PC-3 (cell line): Measurements from ENCODE around the gene ADORA1. TPM values are rescaled to one million over a fixed set of nuclear protein-coding genes. Genes with fewer than 3 reads are reported as not detected.
A peak's percentile ranks its signal among the peaks of the same experiment; 100 is the strongest.

Experiments used
- ATAC-seq: fragments of 200-7000 bp; cut with Tn5 transposase; 2 replicates; pipeline ENCODE4 v1.9.1; 2020; ENCODE audit warnings: mild to moderate bottlenecking, moderate library complexity
- BruUV-seq: library from RNA; stranded (reverse); fragments of 400-500 nt; replicated peaks from 2 replicates; lab custom pipeline; 2021; lab: Mats Ljungman, UMichigan
- CTCF ChIA-PET: fragments of 300-600 bp; sonication (Branson Sonifier 250); formaldehyde crosslinking; loops from one replicate; lab custom pipeline; 2022; ENCODE audit warnings: antibody characterized with exemption; lab: Charles Lee
- POLR2A ChIA-PET: fragments of 300-600 bp; sonication (Branson Sonifier 250); formaldehyde crosslinking; loops from one replicate; lab custom pipeline; 2022; ENCODE audit warnings: antibody characterized with exemption; ENCODE audit not compliant: unreplicated experiment; lab: Charles Lee
- DNase-seq: peaks from one replicate; pipeline ENCODE4 v3.0.0-alpha.2; 2015
- H2AFZ ChIP-seq: fragments of 300-600 bp; sonication (generic); 2 replicates; pipeline ENCODE4 v1.6.0; 2016; ENCODE audit warnings: antibody characterized with exemption, low read length
- H3F3A ChIP-seq: fragments of 300-600 bp; sonication (generic); one replicate; pipeline ENCODE4 v1.6.0; 2017; ENCODE audit warnings: antibody characterized with exemption, low read length, control low read depth, mild to moderate bottlenecking; ENCODE audit not compliant: unreplicated experiment
- H3K27ac ChIP-seq: fragments of 300-600 bp; sonication (generic); 2 replicates; pipeline ENCODE4 v1.5.1; 2016; ENCODE audit warnings: mild to moderate bottlenecking, low read length
- H3K27me3 ChIP-seq: fragments of 300-600 bp; sonication (generic); 2 replicates; pipeline ENCODE4 v1.6.1; 2016; ENCODE audit warnings: low read length, mixed read lengths
- H3K36me3 ChIP-seq: fragments of 300-600 bp; sonication (generic); 2 replicates; pipeline ENCODE4 v1.6.1; 2016; ENCODE audit warnings: low read depth, mixed run types, low read length, mixed read lengths
- H3K4me1 ChIP-seq: fragments of 300-600 bp; sonication (generic); 2 replicates; pipeline ENCODE4 v1.5.1; 2016; ENCODE audit warnings: low read length; ENCODE audit not compliant: insufficient read depth
- H3K4me2 ChIP-seq: fragments of 300-600 bp; sonication (generic); 2 replicates; pipeline ENCODE4 v1.6.0; 2016; ENCODE audit warnings: low read length
- H3K4me3 ChIP-seq: fragments of 300-600 bp; sonication (generic); 2 replicates; pipeline ENCODE4 v1.5.1; 2016; ENCODE audit warnings: mild to moderate bottlenecking, low read length, mixed read lengths
- H3K79me2 ChIP-seq: fragments of 300-600 bp; sonication (generic); 2 replicates; pipeline ENCODE4 v1.6.1; 2017; ENCODE audit warnings: low read length, mixed read lengths
- H3K9ac ChIP-seq: fragments of 300-600 bp; sonication (generic); 2 replicates; pipeline ENCODE4 v1.6.0; 2016; ENCODE audit warnings: mild to moderate bottlenecking, low read length
- H3K9me2 ChIP-seq: fragments of 300-600 bp; sonication (generic); replicated peaks from 2 replicates; pipeline ENCODE4 v1.6.1; 2016; ENCODE audit warnings: mixed run types, low read length, mixed read lengths
- H3K9me3 ChIP-seq: fragments of 300-600 bp; sonication (generic); 2 replicates; pipeline ENCODE4 v1.6.1; 2016; ENCODE audit warnings: low read length, mixed read lengths
- H4K20me1 ChIP-seq: fragments of 300-600 bp; sonication (generic); 2 replicates; pipeline ENCODE4 v1.6.1; 2016; ENCODE audit warnings: low read length, mixed read lengths
- EZH2 ChIP-seq: fragments of 300-600 bp; sonication (generic); IDR thresholded peaks from one replicate; pipeline ENCODE4 v1.6.1; 2017; ENCODE audit warnings: antibody characterized with exemption, mild to moderate bottlenecking, low read length; ENCODE audit not compliant: unreplicated experiment
- EZH2phosphoT487 ChIP-seq: fragments of 300-600 bp; sonication (generic); IDR thresholded peaks from 2 replicates; pipeline ENCODE4 v1.6.1; 2018; ENCODE audit warnings: mild to moderate bottlenecking, antibody characterized with exemption, low read length, borderline replicate concordance
- intact Hi-C: fragments of 100-400 bp; cut with micrococcal nuclease; formaldehyde crosslinking; loops from 2 replicates; pipeline ENCODE4 v1.9.0; 2023
- total RNA-seq: library from RNA; depleted of rRNA; stranded (reverse); fragments of >200 nt; gene quantifications from 2 replicates; pipeline ENCODE4 v1.2.3, GENCODE V29; 2014
- TF ChIP-seq, protein P1 (sequence below): fragments of 300-600 bp; sonication (generic); conservative IDR thresholded peaks from 2 replicates; pipeline ENCODE4 v1.5.1; 2017; ENCODE audit warnings: antibody characterized with exemption, low read depth, mild to moderate bottlenecking, low read length

The ADORA1 gene
- total RNA-seq, 1 experiment from 2014 or later, result 1.4 TPM

GRCh38 chr1:203135636-203136305, 8.2 kb downstream of the ADORA1 start:
- H3K27ac ChIP-seq, result no peak overlapping the region
- DNase-seq (peak; percentile 47), ATAC-seq (peak; percentile 57)
- ChIA-PET POLR2A (no interaction called here), CTCF (interaction anchor here (0.5 to 0.7 kb wide), 3 partner anchors 10 to 115 kb away, joined by 3 read pairs; no protein-coding TSS in a partner anchor)
- TF ChIP-seq EZH2phosphoT487 (no peak), EZH2 (no peak)
- TF ChIP-seq, protein P1, sequence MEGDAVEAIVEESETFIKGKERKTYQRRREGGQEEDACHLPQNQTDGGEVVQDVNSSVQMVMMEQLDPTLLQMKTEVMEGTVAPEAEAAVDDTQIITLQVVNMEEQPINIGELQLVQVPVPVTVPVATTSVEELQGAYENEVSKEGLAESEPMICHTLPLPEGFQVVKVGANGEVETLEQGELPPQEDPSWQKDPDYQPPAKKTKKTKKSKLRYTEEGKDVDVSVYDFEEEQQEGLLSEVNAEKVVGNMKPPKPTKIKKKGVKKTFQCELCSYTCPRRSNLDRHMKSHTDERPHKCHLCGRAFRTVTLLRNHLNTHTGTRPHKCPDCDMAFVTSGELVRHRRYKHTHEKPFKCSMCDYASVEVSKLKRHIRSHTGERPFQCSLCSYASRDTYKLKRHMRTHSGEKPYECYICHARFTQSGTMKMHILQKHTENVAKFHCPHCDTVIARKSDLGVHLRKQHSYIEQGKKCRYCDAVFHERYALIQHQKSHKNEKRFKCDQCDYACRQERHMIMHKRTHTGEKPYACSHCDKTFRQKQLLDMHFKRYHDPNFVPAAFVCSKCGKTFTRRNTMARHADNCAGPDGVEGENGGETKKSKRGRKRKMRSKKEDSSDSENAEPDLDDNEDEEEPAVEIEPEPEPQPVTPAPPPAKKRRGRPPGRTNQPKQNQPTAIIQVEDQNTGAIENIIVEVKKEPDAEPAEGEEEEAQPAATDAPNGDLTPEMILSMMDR, result no peak
- H3K36me3 ChIP-seq, result no peaks in the 10 kb centered on the region
- no TSS peak for BruUV-seq
- H3K9me3 ChIP-seq, result no peaks in the 10 kb centered on the region
- no peaks in the 10 kb centered on the region for H3K79me2 ChIP-seq
- peaks cover 34% of the 10 kb centered on the region for H3K27me3 ChIP-seq
- H4K20me1 ChIP-seq, result no peaks in the 10 kb centered on the region
- peak overlapping the region; percentile 52 for H3K4me2 ChIP-seq
- H2AFZ ChIP-seq, result 0 out of 2 replicates have a peak overlapping the region, but pooled peaks have one; percentile 28
- intact Hi-C loops, result no loop called here
- H3K4me3 ChIP-seq, result no peak overlapping the region
- no peaks in the 10 kb centered on the region for H3K9me2 ChIP-seq
- no peaks in the 10 kb centered on the region for H3F3A ChIP-seq
- peaks cover 9% of the 10 kb centered on the region for H3K4me1 ChIP-seq
- no peak overlapping the region for H3K9ac ChIP-seq

DNA sequence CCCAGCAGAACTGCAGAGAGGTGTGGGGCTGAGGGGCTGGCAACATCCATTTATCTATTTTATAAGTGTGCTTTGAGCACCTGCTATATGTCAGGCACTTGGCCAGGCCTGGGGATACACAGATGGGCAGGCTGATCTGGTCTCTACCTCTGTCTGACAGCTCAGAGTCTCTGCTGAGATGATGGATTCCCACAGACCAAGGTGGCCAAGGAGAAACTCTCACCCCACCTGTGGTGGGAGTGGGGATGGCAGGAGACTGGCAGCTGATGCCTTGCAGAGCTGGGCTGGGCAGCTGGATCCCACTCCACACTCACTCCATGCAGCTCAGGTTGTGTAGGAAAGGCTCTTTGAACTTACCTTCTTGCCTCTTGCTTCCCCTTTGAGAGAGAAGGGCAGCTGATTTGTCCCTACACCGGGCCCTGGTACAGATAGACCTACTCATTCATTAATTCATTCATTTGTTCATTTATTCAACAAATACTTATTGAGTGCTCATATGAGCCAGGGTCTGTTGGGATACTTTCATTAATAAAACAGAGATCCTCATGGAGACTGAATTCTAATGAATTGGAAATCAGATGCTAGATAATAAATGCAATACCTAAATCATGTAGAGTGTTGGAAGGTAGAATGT, 9.0 kb downstream of the ADORA1 start:
- Histone ChIP-seq H3K9ac (no peak overlapping the region), H3K36me3 (no peaks in the 10 kb centered on the region), H3K27me3 (peaks cover 34% of the 10 kb centered on the region), H3K4me3 (no peak overlapping the region), H3K4me1 (peaks cover 9% of the 10 kb centered on the region), H3K79me2 (no peaks in the 10 kb centered on the region), H3K9me2 (no peaks in the 10 kb centered on the region), H3K27ac (no peak overlapping the region), H4K20me1 (no peaks in the 10 kb centered on the region), H2AFZ (no peak overlapping the region), H3K4me2 (0 out of 2 replicates have a peak overlapping the region, but pooled peaks have one; percentile 52), H3K9me3 (no peaks in the 10 kb centered on the region), H3F3A (no peaks in the 10 kb centered on the region)
- TF ChIP-seq EZH2phosphoT487, result no peak
- TF ChIP-seq, protein P1, result peak; percentile 23; the same call in 1 of the 2 replicates
- DNase-seq (peak; percentile 21), ATAC-seq (peak; percentile 58; the same call in 1 of the 2 replicates)
- BruUV-seq, result no TSS peak
- POLR2A ChIA-PET, result no interaction called here
- intact Hi-C loops, result no loop called here
- CTCF ChIA-PET, result interaction anchor here (0.5 to 0.7 kb wide), 2 partner anchors 84 to 116 kb away, joined by 3 read pairs; no protein-coding TSS in a partner anchor

DNA sequence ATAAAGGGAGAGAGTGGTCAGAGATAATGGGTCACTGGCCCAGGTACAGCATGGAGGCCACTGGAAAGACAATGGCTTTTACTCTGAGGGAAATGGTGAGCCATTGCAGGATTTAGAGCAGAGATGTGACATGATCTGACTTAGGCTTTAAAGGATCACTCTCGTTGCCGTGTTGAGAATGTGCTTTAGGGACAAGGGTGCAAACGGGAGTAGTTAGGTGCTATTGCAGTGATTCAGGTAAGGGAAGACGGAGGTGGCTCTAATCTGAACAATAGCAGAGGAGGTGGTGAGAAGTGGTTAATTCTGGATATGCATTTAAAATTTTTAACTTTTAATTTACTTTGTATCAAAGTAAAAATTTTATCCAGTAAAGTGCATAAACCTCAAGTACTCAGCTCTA, 9.8 kb downstream of the ADORA1 start:
- no peak overlapping the region for H3K4me2 ChIP-seq
- no peaks in the 10 kb centered on the region for H4K20me1 ChIP-seq
- no peaks in the 10 kb centered on the region for H3F3A ChIP-seq
- BruUV-seq, result no TSS peak
- H2AFZ ChIP-seq, result no peak overlapping the region
- CTCF ChIA-PET, result no interaction called here
- peaks cover 9% of the 10 kb centered on the region for H3K4me1 ChIP-seq
- ATAC-seq, result no peak
- H3K9ac ChIP-seq, result no peak overlapping the region
- H3K79me2 ChIP-seq, result no peaks in the 10 kb centered on the region
- no peak for DNase-seq
- no peak overlapping the region for H3K4me3 ChIP-seq
- intact Hi-C loops, result no loop called here
- H3K9me2 ChIP-seq, result no peaks in the 10 kb centered on the region
- H3K27me3 ChIP-seq, result peaks cover 34% of the 10 kb centered on the region
- TF ChIP-seq EZH2phosphoT487, result no peak
- no peak for TF ChIP-seq EZH2
- TF ChIP-seq, protein P1, result no peak
- H3K36me3 ChIP-seq, result no peaks in the 10 kb centered on the region
- H3K27ac ChIP-seq, result no peak overlapping the region
- H3K9me3 ChIP-seq, result no peaks in the 10 kb centered on the region
- POLR2A ChIA-PET, result no interaction called here
